ENCODE data around the gene PRDM16. TPM values are rescaled to one million over a fixed set of nuclear protein-coding genes. Genes with fewer than 3 reads are reported as not detected.
A peak's percentile ranks its signal among the peaks of the same experiment; 100 is the strongest.

PRDM16 gene
- total and polyA plus RNA-seq, 2 of the 13 experiments (the other 11 are each of a cell fraction or from before 2014, with no cell fraction given): 0.15 to 0.81 TPM

GRCh38 chr1:3460672-3461131 lies 391.7 kb downstream of the PRDM16 start (continued):
- no peak; the same call in 1 of the 2 replicates for TF ChIP-seq ZNF281 (CRISPR knock-in tag; IDR thresholded peaks at IDR 0.05; ENCODE audit: borderline replicate concordance)
- no peak for TF ChIP-seq NR2F1 (CRISPR knock-in tag; IDR thresholded peaks at IDR 0.05)
- TF ChIP-seq MYC (CRISPR knock-in tag; IDR thresholded peaks at IDR 0.05; ENCODE audit: borderline replicate concordance): peak; percentile 46; the same call in 1 of the 2 replicates
- no peak for TF ChIP-seq PREB (CRISPR knock-in tag; IDR thresholded peaks at IDR 0.05)
- no peak for TF ChIP-seq RAD21 (CRISPR knock-in tag; IDR thresholded peaks at IDR 0.05)
- no peak for TF ChIP-seq ZBTB20 (CRISPR knock-in tag; IDR thresholded peaks at IDR 0.05; ENCODE audit: borderline replicate concordance, low read depth)
- no peak for TF ChIP-seq ZNF577 (CRISPR knock-in tag; IDR thresholded peaks at IDR 0.05; ENCODE audit: borderline replicate concordance, low read depth)
- TF ChIP-seq HOXA9 (CRISPR knock-in tag; IDR thresholded peaks at IDR 0.05; ENCODE audit: borderline replicate concordance): no peak
- TF ChIP-seq EP300 (IDR thresholded peaks at IDR 0.05; ENCODE audit: low read depth in 2 of 2, low read length in 2 of 2): no peak; a peak in 1 of 4 replicates
- no peak for TF ChIP-seq EP300 (CRISPR knock-in tag; IDR thresholded peaks at IDR 0.05; ENCODE audit: borderline replicate concordance)
- TF ChIP-seq ZNF414 (CRISPR knock-in tag; IDR thresholded peaks at IDR 0.05): no peak
- no peak for TF ChIP-seq ZNF20 (CRISPR knock-in tag; IDR thresholded peaks at IDR 0.05)
- no peak for TF ChIP-seq GMEB1 (CRISPR knock-in tag; IDR thresholded peaks at IDR 0.05; ENCODE audit: borderline replicate concordance)
- no peak for TF ChIP-seq MTA3 (CRISPR knock-in tag; IDR thresholded peaks at IDR 0.05)
- no peak for TF ChIP-seq NFE2L2 (IDR thresholded peaks at IDR 0.05; ENCODE audit: low read length)
- TF ChIP-seq KLF15 (CRISPR knock-in tag; IDR thresholded peaks at IDR 0.05; ENCODE audit: borderline replicate concordance): no peak
- no peak for TF ChIP-seq ZNF367 (CRISPR knock-in tag; IDR thresholded peaks at IDR 0.05; ENCODE audit: borderline replicate concordance)
- no peak for TF ChIP-seq MXD1 (CRISPR knock-in tag; IDR thresholded peaks at IDR 0.05)
- TF ChIP-seq SRF (IDR thresholded peaks at IDR 0.05; ENCODE audit: low read depth, low read length): no peak
- TF ChIP-seq CHD4 (IDR thresholded peaks at IDR 0.05; ENCODE audit: borderline replicate concordance, low read length): no peak
- no peak for TF ChIP-seq MEIS2 (CRISPR knock-in tag; IDR thresholded peaks at IDR 0.05)
- TF ChIP-seq ZNF850 (CRISPR knock-in tag; conservative IDR thresholded peaks at IDR 0.05): no peak
- TF ChIP-seq ZNF773 (CRISPR knock-in tag; IDR thresholded peaks at IDR 0.05; ENCODE audit: borderline replicate concordance): 0 out of 2 replicates have a peak, but pooled peaks have one; percentile 51
- TF ChIP-seq ASH2L (IDR thresholded peaks at IDR 0.05; ENCODE audit: insufficient read length, low read depth, low read length): no peak
